Loucy (cell line): ENCODE data around the gene BCKDHA.

Experiments
- H2AFZ ChIP-seq: fragments of 200-600 bp; sonication (generic); 2 replicates; pipeline ENCODE4 v1.6.0; 2016; ENCODE audit warnings: antibody characterized with exemption, mild to moderate bottlenecking, low read length, moderate library complexity
- H3F3A ChIP-seq: fragments of 200-600 bp; 2 replicates; pipeline ENCODE4 v1.6.0; 2016; ENCODE audit warnings: antibody characterized with exemption, low read depth, mild to moderate bottlenecking
- H3K27me3 ChIP-seq: fragments of 200-600 bp; sonication (generic); 2 replicates; pipeline ENCODE4 v1.6.1; 2014; ENCODE audit warnings: low read length, mild to moderate bottlenecking; ENCODE audit not compliant: insufficient read depth, poor library complexity, severe bottlenecking
- H3K36me3 ChIP-seq: fragments of 200-600 bp; sonication (generic); 2 replicates; pipeline ENCODE4 v1.6.1; 2016; ENCODE audit warnings: low read length; ENCODE audit not compliant: insufficient read depth
- H3K4me1 ChIP-seq: fragments of 200-600 bp; sonication (generic); 2 replicates; pipeline ENCODE4 v1.5.1; 2014; ENCODE audit warnings: low read length, mild to moderate bottlenecking; ENCODE audit not compliant: insufficient read depth, poor library complexity, severe bottlenecking
- H3K4me2 ChIP-seq: fragments of 200-600 bp; sonication (generic); 2 replicates; pipeline ENCODE4 v1.6.0; 2014; ENCODE audit warnings: antibody characterized with exemption, low read length, low read depth, mild to moderate bottlenecking; ENCODE audit not compliant: poor library complexity, severe bottlenecking
- H3K4me3 ChIP-seq: fragments of 200-600 bp; sonication (generic); 2 replicates; pipeline ENCODE4 v1.5.1; 2014; ENCODE audit warnings: low read length, mild to moderate bottlenecking, mixed read lengths; ENCODE audit not compliant: poor library complexity, severe bottlenecking
- H3K79me2 ChIP-seq: fragments of 200-600 bp; sonication (generic); 2 replicates; pipeline ENCODE4 v1.6.1; 2014; ENCODE audit warnings: low read length; ENCODE audit not compliant: insufficient read depth
- H3K9ac ChIP-seq: fragments of 200-600 bp; sonication (generic); 2 replicates; pipeline ENCODE4 v1.6.0; 2014; ENCODE audit warnings: mild to moderate bottlenecking, low read depth, low read length, moderate library complexity; ENCODE audit not compliant: poor library complexity, severe bottlenecking
- H3K9me2 ChIP-seq: fragments of 200-600 bp; sonication (generic); replicated peaks from 2 replicates; pipeline ENCODE4 v1.6.1; 2016; ENCODE audit warnings: low read depth, low read length, mixed read lengths
- H3K9me3 ChIP-seq: fragments of 200-600 bp; sonication (generic); 2 replicates; pipeline ENCODE4 v1.6.1; 2014; ENCODE audit warnings: mild to moderate bottlenecking, antibody characterized with exemption, low read length, low read depth; ENCODE audit not compliant: insufficient read depth
- H4K20me1 ChIP-seq: fragments of 200-600 bp; sonication (generic); 2 replicates; pipeline ENCODE4 v1.6.0; 2014; ENCODE audit warnings: antibody characterized with exemption, low read length, mild to moderate bottlenecking; ENCODE audit not compliant: insufficient read depth, poor library complexity, severe bottlenecking
- EZH2phosphoT487 ChIP-seq: fragments of 200-600 bp; IDR thresholded peaks from 2 replicates; pipeline ENCODE4 v1.6.1; 2018; ENCODE audit warnings: antibody characterized with exemption, mild to moderate bottlenecking, moderate library complexity, borderline replicate concordance
- TF ChIP-seq, protein P1 (sequence below): fragments of 200-600 bp; sonication (generic); conservative IDR thresholded peaks from 2 replicates; pipeline ENCODE4 v1.5.1; 2014; ENCODE audit warnings: mild to moderate bottlenecking, antibody characterized with exemption, low read length

The BCKDHA gene

DNA sequence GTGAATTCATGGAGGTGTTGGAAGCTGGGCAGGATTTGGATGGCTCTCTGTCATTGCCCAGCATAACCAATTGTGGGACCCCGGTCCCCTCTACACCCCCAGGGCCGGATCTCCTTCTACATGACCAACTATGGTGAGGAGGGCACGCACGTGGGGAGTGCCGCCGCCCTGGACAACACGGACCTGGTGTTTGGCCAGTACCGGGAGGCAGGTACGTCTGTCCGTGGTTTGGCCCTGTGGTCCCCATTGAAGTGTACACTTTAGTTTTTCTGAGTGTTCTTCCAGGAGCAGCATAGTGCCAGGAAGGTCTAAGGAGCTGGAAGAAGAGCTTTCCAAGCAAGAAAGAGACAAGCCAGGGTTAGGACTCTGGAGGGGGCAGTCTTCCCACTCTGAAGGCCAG, 16.3 kb downstream of the BCKDHA start:
- TF ChIP-seq, protein P1, sequence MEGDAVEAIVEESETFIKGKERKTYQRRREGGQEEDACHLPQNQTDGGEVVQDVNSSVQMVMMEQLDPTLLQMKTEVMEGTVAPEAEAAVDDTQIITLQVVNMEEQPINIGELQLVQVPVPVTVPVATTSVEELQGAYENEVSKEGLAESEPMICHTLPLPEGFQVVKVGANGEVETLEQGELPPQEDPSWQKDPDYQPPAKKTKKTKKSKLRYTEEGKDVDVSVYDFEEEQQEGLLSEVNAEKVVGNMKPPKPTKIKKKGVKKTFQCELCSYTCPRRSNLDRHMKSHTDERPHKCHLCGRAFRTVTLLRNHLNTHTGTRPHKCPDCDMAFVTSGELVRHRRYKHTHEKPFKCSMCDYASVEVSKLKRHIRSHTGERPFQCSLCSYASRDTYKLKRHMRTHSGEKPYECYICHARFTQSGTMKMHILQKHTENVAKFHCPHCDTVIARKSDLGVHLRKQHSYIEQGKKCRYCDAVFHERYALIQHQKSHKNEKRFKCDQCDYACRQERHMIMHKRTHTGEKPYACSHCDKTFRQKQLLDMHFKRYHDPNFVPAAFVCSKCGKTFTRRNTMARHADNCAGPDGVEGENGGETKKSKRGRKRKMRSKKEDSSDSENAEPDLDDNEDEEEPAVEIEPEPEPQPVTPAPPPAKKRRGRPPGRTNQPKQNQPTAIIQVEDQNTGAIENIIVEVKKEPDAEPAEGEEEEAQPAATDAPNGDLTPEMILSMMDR = no peak
- TF ChIP-seq EZH2phosphoT487 = no peak
- Histone ChIP-seq H3K9me3 (no peaks in the 10 kb centered on the region), H3K9me2 (no peaks in the 10 kb centered on the region), H3K4me2 (no peak overlapping the region), H3K4me1 (no peaks in the 10 kb centered on the region), H3K9ac (no peak overlapping the region), H4K20me1 (no peaks in the 10 kb centered on the region), H3F3A (no peaks in the 10 kb centered on the region), H3K27me3 (no peaks in the 10 kb centered on the region), H3K36me3 (peaks cover 9% of the 10 kb centered on the region; the same call in 1 of the 2 replicates), H3K4me3 (no peak overlapping the region), H3K79me2 (no peaks in the 10 kb centered on the region), H2AFZ (no peak overlapping the region)

DNA sequence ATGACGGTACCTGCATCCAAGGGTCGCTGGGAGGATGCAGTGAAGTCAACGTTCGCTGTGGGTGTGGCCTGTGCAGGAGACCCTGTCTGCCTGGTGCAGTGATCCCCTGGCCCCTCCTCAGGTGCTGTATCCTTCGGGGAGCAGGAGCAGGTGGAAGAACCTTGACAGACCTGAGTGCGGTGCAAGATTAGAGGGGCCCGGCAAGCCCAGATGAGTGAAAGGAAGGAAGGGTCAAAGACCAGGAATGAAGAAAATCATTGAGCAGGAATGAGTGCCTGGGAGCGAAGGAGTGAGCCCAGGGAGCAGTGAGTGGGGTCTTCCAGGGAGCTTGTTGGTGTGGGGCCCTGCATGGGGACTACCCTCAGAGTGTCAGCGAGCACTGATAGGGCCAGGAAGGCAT, 16.8 kb downstream of the BCKDHA start:
- TF ChIP-seq, protein P1 = no peak
- no peak for TF ChIP-seq EZH2phosphoT487
- Histone ChIP-seq H3K79me2 (no peaks in the 10 kb centered on the region), H3K9me2 (no peaks in the 10 kb centered on the region), H3K4me2 (no peak overlapping the region), H3K4me1 (no peaks in the 10 kb centered on the region), H3K9me3 (no peaks in the 10 kb centered on the region), H3K9ac (no peak overlapping the region), H3K36me3 (peaks cover 13% of the 10 kb centered on the region; the same call in 1 of the 2 replicates), H3K4me3 (no peak overlapping the region), H2AFZ (no peak overlapping the region), H3F3A (no peaks in the 10 kb centered on the region), H3K27me3 (no peaks in the 10 kb centered on the region), H4K20me1 (no peaks in the 10 kb centered on the region)

DNA sequence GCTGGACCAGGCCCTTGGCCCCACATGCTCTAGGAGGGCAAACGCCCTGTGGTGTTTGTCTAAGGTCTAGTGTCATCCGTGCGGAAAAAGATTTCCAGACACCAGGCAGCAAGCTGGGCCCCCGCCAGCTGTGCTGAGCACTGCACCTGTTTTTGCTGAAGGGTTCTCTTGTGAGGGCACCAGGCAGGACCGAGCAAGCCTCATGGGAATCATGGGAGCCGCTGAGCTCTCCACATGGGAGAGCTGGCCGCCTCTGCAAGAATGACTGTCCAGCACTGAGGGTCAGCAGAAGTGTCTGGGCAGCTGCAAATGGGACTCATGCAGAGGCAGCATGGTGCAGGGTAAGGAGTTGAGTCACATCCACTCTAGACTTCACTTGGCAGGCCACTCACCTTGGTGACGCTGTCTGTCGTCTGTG, 17.5 kb downstream of the BCKDHA start:
- Histone ChIP-seq H3K4me2 (no peak overlapping the region), H3K4me1 (no peaks in the 10 kb centered on the region), H3K9me3 (no peaks in the 10 kb centered on the region), H3K36me3 (peaks cover 17% of the 10 kb centered on the region; the same call in 1 of the 2 replicates), H3K27me3 (no peaks in the 10 kb centered on the region), H2AFZ (no peak overlapping the region), H3F3A (no peaks in the 10 kb centered on the region), H4K20me1 (no peaks in the 10 kb centered on the region), H3K4me3 (no peak overlapping the region), H3K79me2 (no peaks in the 10 kb centered on the region), H3K9ac (no peak overlapping the region), H3K9me2 (no peaks in the 10 kb centered on the region)
- no peak for TF ChIP-seq EZH2phosphoT487
- TF ChIP-seq, protein P1 = no peak
